ENCODE data around the gene PBOV1.

PBOV1 gene

DNA sequence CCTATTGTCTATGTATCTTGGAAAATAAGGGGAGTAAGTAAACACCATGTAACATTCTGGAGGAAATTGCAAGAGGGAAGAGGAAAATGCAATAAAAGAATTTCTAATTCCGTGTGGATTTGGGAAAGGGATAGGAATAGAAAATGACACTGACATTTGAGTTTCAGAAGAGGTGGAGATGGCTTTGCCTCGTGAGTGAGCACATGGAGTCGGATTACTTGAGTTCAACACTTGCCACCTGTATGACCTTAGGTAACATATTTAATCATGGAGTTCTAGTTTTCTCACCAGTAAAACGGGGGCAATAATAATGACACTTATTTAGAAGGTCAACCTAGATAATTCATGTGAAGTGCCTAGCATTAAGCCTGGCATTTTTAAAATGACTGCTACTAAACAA is 10.8 kb upstream of the PBOV1 start:
- H3K4me3 ChIP-seq (ENCODE audit: low read depth, low read length), result no peak overlapping the region
- DNase-seq (ENCODE audit: low read depth), result no peak
- TF ChIP-seq, protein P1, sequence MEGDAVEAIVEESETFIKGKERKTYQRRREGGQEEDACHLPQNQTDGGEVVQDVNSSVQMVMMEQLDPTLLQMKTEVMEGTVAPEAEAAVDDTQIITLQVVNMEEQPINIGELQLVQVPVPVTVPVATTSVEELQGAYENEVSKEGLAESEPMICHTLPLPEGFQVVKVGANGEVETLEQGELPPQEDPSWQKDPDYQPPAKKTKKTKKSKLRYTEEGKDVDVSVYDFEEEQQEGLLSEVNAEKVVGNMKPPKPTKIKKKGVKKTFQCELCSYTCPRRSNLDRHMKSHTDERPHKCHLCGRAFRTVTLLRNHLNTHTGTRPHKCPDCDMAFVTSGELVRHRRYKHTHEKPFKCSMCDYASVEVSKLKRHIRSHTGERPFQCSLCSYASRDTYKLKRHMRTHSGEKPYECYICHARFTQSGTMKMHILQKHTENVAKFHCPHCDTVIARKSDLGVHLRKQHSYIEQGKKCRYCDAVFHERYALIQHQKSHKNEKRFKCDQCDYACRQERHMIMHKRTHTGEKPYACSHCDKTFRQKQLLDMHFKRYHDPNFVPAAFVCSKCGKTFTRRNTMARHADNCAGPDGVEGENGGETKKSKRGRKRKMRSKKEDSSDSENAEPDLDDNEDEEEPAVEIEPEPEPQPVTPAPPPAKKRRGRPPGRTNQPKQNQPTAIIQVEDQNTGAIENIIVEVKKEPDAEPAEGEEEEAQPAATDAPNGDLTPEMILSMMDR (IDR thresholded peaks at IDR 0.05; ENCODE audit: low read depth, low read length, missing control alignments), result no peak
- in situ Hi-C loops (cut with HindIII; ENCODE audit: low sequenced_read_pairs), result no loop called here

DNA sequence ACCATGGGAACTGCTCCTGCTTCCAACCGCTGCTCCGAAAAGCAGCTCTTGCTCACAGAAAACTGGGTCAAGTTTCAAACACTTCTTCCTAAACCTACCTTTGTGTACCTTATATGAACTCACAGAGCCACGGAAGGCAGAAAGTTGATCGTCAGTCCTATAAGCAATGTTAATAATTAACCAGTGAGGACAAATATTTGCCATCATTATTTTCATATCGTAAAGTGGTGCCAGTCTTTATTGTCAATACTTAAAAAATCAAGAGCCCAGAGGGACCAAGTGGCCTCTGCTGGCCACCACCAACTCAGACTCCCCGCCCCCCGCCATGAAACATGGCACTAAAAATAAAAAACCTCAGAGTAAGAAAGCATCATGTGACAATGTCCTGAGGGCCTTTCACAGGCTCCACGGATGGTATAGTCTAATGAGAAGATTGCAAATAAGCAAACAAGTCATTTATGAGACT is 9.1 kb upstream of the PBOV1 start:
- TF ChIP-seq, protein P1 (IDR thresholded peaks at IDR 0.05; ENCODE audit: low read depth, low read length, missing control alignments), result no peak
- H3K4me3 ChIP-seq (ENCODE audit: low read depth, low read length), result no peak overlapping the region
- DNase-seq (ENCODE audit: low read depth), result no peak
- in situ Hi-C loops (cut with HindIII; ENCODE audit: low sequenced_read_pairs), result no loop called here

DNA sequence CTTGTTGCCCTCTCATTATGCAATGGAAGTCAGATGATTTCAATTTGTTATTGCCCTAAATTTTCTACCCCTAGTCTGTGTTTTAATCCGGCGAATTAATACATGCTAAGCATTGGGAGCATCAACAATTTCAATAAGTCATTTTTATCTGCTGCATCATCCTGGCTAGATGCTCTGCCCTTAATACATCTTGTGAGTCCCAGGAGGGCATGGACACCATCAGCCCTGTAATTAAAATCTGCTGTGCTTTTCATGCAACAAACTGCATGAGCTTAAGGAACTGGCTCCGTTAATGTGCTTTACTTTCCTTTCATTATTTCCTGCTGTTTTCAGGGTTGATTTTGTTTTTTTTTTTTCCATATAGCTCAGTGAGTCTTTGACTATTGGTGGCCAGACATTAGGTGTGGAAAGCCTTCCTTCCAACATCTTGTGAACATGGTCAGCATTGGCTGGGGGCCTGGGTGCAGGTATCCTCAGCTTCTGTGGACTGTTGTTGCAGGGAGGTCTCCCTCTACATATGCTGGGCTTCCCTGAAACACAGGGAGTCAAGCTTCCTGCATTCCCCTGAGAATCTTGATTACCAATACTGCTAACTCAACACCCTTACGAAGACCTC is 8.5 kb upstream of the PBOV1 start:
- TF ChIP-seq, protein P1 (IDR thresholded peaks at IDR 0.05; ENCODE audit: low read depth, low read length, missing control alignments), result no peak
- H3K4me3 ChIP-seq (ENCODE audit: low read depth, low read length), result no peak overlapping the region
- no peak for DNase-seq (ENCODE audit: low read depth)
- in situ Hi-C loops (cut with HindIII; ENCODE audit: low sequenced_read_pairs), result no loop called here

DNA sequence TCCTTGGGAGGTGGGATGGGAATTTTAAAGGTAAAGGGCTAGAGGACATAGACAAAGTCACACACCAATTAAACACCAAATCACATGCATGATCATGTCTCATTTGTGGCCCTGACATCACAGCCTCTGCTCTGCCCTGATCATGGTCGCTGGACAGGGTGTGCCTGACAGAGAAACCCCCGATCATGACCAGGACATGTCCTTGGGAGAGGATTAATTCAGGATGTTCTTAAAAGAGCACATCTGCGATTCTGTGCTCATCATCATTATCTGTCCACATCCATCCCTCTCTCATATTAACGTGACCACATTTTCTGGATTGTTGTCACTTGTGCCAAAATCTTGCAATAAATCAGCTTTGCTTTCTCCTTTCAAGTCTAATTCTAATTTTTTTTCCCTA is 7.7 kb upstream of the PBOV1 start:
- in situ Hi-C loops (cut with HindIII; ENCODE audit: low sequenced_read_pairs), result no loop called here
- TF ChIP-seq, protein P1 (IDR thresholded peaks at IDR 0.05; ENCODE audit: low read depth, low read length, missing control alignments), result no peak
- no peak overlapping the region for H3K4me3 ChIP-seq (ENCODE audit: low read depth, low read length)
- no peak for DNase-seq (ENCODE audit: low read depth)

DNA sequence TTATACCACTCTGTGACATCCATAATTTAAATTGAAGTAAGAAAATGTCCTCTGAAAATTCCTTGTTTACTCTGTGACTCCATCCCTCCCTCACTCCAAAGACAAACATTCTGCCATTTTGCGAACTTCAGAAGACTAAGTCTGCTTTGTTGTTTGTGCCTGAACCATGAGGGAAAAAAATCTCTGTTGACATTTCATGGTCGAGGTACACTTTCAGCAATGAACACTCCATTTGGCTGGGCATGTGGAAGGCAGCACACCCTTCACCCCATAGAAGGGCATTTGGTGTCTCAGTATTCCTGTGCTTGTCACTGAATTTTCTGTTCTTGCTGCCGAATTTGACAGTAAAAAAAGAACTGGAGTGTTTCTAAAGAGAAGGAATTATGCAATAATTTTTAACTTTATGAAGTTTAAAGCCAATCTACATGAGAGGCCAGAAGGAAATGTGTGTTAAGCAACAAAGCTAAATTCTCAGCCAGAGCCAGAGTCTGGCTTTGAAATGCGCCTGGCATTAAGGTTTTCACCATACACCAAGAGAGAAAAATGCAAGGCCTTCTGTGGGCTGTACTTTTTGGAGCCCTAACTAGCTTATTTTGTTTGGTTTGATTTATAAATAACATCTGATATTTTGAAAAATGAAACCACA is 4.7 kb upstream of the PBOV1 start:
- DNase-seq (ENCODE audit: low read depth), result no peak
- in situ Hi-C loops (cut with HindIII; ENCODE audit: low sequenced_read_pairs), result no loop called here
- no peak overlapping the region for H3K4me3 ChIP-seq (ENCODE audit: low read depth, low read length)
- TF ChIP-seq, protein P1 (IDR thresholded peaks at IDR 0.05; ENCODE audit: low read depth, low read length, missing control alignments), result no peak

DNA sequence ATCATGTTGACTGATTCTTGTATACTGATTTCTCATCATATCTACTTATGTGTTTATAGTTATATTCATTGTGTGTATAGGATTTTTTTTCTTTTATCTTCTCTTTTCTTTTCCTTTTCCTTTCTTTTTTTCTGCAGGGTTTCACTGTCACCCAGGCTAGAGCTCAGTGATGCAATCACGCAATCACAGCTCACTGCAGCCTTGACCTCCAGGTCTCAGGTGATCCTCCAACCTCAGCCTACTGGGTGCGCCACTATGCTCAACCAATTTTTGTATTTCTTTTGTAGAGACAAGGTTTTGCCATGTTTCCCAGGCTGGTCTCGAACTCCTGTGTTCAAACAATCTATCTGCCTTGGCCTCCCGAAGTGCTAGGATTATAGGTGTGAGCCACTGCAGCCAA is 1.6 kb upstream of the PBOV1 start:
- no peak for DNase-seq (ENCODE audit: low read depth)
- in situ Hi-C loops (cut with HindIII; ENCODE audit: low sequenced_read_pairs), result no loop called here
- H3K4me3 ChIP-seq (ENCODE audit: low read depth, low read length), result no peak overlapping the region
- TF ChIP-seq, protein P1 (IDR thresholded peaks at IDR 0.05; ENCODE audit: low read depth, low read length, missing control alignments), result no peak

Data from astrocyte of the cerebellum (primary cell).